ENCODE data around the gene CFAP47.

CFAP47 gene

GRCh38 chrX:36357855-36358254, 438.3 kb downstream of the CFAP47 start:
- Histone ChIP-seq H3K27me3 (ENCODE audit: control insufficient read depth, insufficient read depth, low read length) (no peaks in the 10 kb centered on the region), H3K36me3 (ENCODE audit: control insufficient read depth, insufficient read depth, low read length) (no peaks in the 10 kb centered on the region), H3K9me3 (ENCODE audit: control insufficient read depth, insufficient read depth, low read length) (no peaks in the 10 kb centered on the region), H3K4me3 (ENCODE audit: low read length) (no peak overlapping the region), H3K4me1 (ENCODE audit: control insufficient read depth, insufficient read depth, low read length) (no peaks in the 10 kb centered on the region), H3K27ac (ENCODE audit: low read length) (no peak overlapping the region)
- no CpG with 5 or more reads among the region's 1 CpG for WGBS (ENCODE audit: insufficient coverage, insufficient read length)
- DNase-seq (ENCODE audit: low read depth, low spot score) = no peak

- H3K27me3 ChIP-seq (ENCODE audit: control insufficient read depth, insufficient read depth, low read length) = no peaks in the 10 kb centered on the region
- H3K4me1 ChIP-seq (ENCODE audit: control insufficient read depth, insufficient read depth, low read length) = no peaks in the 10 kb centered on the region
- H3K9me3 ChIP-seq (ENCODE audit: control insufficient read depth, insufficient read depth, low read length) = no peaks in the 10 kb centered on the region
- no peak overlapping the region for H3K27ac ChIP-seq (ENCODE audit: low read length)
- DNase-seq (ENCODE audit: low read depth, low spot score) = no peak
- H3K4me3 ChIP-seq (ENCODE audit: low read length) = no peak overlapping the region
- H3K36me3 ChIP-seq (ENCODE audit: control insufficient read depth, insufficient read depth, low read length) = no peaks in the 10 kb centered on the region
- WGBS (ENCODE audit: insufficient coverage, insufficient read length) = no CpG with 5 or more reads among the region's 1 CpG
These were observed 444.7 kb downstream of the CFAP47 start for GRCh38 chrX:36364262-36364661.

GRCh38 chrX:36383495-36383894, 464.0 kb downstream of the CFAP47 start:
- no peaks in the 10 kb centered on the region for H3K27me3 ChIP-seq (ENCODE audit: control insufficient read depth, insufficient read depth, low read length)
- no peaks in the 10 kb centered on the region for H3K4me1 ChIP-seq (ENCODE audit: control insufficient read depth, insufficient read depth, low read length)
- no peak for DNase-seq (ENCODE audit: low read depth, low spot score)
- H3K4me3 ChIP-seq (ENCODE audit: low read length) = no peak overlapping the region
- H3K27ac ChIP-seq (ENCODE audit: low read length) = no peak overlapping the region
- H3K36me3 ChIP-seq (ENCODE audit: control insufficient read depth, insufficient read depth, low read length) = no peaks in the 10 kb centered on the region
- no peaks in the 10 kb centered on the region for H3K9me3 ChIP-seq (ENCODE audit: control insufficient read depth, insufficient read depth, low read length)
- WGBS (ENCODE audit: insufficient coverage, insufficient read length) = no CpG with 5 or more reads among the region's 4 CpGs

GRCh38 chrX:36388901-36389300, 469.4 kb downstream of the CFAP47 start:
- Histone ChIP-seq H3K27me3 (ENCODE audit: control insufficient read depth, insufficient read depth, low read length) (no peaks in the 10 kb centered on the region), H3K4me3 (ENCODE audit: low read length) (no peak overlapping the region), H3K9me3 (ENCODE audit: control insufficient read depth, insufficient read depth, low read length) (no peaks in the 10 kb centered on the region), H3K36me3 (ENCODE audit: control insufficient read depth, insufficient read depth, low read length) (no peaks in the 10 kb centered on the region), H3K4me1 (ENCODE audit: control insufficient read depth, insufficient read depth, low read length) (no peaks in the 10 kb centered on the region), H3K27ac (ENCODE audit: low read length) (no peak overlapping the region)
- no peak for DNase-seq (ENCODE audit: low read depth, low spot score)
- no CpG with 5 or more reads among the region's 4 CpGs for WGBS (ENCODE audit: insufficient coverage, insufficient read length)

- DNase-seq (ENCODE audit: low read depth, low spot score) = no peak
- no peaks in the 10 kb centered on the region for H3K27me3 ChIP-seq (ENCODE audit: control insufficient read depth, insufficient read depth, low read length)
- no peak overlapping the region for H3K27ac ChIP-seq (ENCODE audit: low read length)
- H3K4me1 ChIP-seq (ENCODE audit: control insufficient read depth, insufficient read depth, low read length) = no peaks in the 10 kb centered on the region
- no peak overlapping the region for H3K4me3 ChIP-seq (ENCODE audit: low read length)
- no CpG with 5 or more reads among the region's 3 CpGs for WGBS (ENCODE audit: insufficient coverage, insufficient read length)
- H3K9me3 ChIP-seq (ENCODE audit: control insufficient read depth, insufficient read depth, low read length) = no peaks in the 10 kb centered on the region
- no peaks in the 10 kb centered on the region for H3K36me3 ChIP-seq (ENCODE audit: control insufficient read depth, insufficient read depth, low read length)
These were observed 482.2 kb downstream of the CFAP47 start for GRCh38 chrX:36401774-36402173.

- Histone ChIP-seq H3K27ac (ENCODE audit: low read length) (no peak overlapping the region), H3K27me3 (ENCODE audit: control insufficient read depth, insufficient read depth, low read length) (no peaks in the 10 kb centered on the region), H3K4me1 (ENCODE audit: control insufficient read depth, insufficient read depth, low read length) (no peaks in the 10 kb centered on the region), H3K36me3 (ENCODE audit: control insufficient read depth, insufficient read depth, low read length) (no peaks in the 10 kb centered on the region), H3K9me3 (ENCODE audit: control insufficient read depth, insufficient read depth, low read length) (no peaks in the 10 kb centered on the region), H3K4me3 (ENCODE audit: low read length) (no peak overlapping the region)
- no peak for DNase-seq (ENCODE audit: low read depth, low spot score)
- no CpG with 5 or more reads among the region's 8 CpGs for WGBS (ENCODE audit: insufficient coverage, insufficient read length)
These were observed 488.3 kb downstream of the CFAP47 start for GRCh38 chrX:36407836-36408235.

GRCh38 chrX:36414056-36414455, 494.5 kb downstream of the CFAP47 start:
- no peak for DNase-seq (ENCODE audit: low read depth, low spot score)
- Histone ChIP-seq H3K9me3 (ENCODE audit: control insufficient read depth, insufficient read depth, low read length) (no peaks in the 10 kb centered on the region), H3K27ac (ENCODE audit: low read length) (no peak overlapping the region), H3K27me3 (ENCODE audit: control insufficient read depth, insufficient read depth, low read length) (no peaks in the 10 kb centered on the region), H3K4me1 (ENCODE audit: control insufficient read depth, insufficient read depth, low read length) (no peaks in the 10 kb centered on the region), H3K4me3 (ENCODE audit: low read length) (no peak overlapping the region), H3K36me3 (ENCODE audit: control insufficient read depth, insufficient read depth, low read length) (no peaks in the 10 kb centered on the region)
- WGBS (ENCODE audit: insufficient coverage, insufficient read length) = no CpG with 5 or more reads among the region's 2 CpGs

- no peaks in the 10 kb centered on the region for H3K9me3 ChIP-seq (ENCODE audit: control insufficient read depth, insufficient read depth, low read length)
- DNase-seq (ENCODE audit: low read depth, low spot score) = no peak
- no peaks in the 10 kb centered on the region for H3K36me3 ChIP-seq (ENCODE audit: control insufficient read depth, insufficient read depth, low read length)
- WGBS (ENCODE audit: insufficient coverage, insufficient read length) = no CpG with 5 or more reads among the region's 1 CpG
- H3K4me1 ChIP-seq (ENCODE audit: control insufficient read depth, insufficient read depth, low read length) = no peaks in the 10 kb centered on the region
- no peaks in the 10 kb centered on the region for H3K27me3 ChIP-seq (ENCODE audit: control insufficient read depth, insufficient read depth, low read length)
- no peak overlapping the region for H3K4me3 ChIP-seq (ENCODE audit: low read length)
- no peak overlapping the region for H3K27ac ChIP-seq (ENCODE audit: low read length)
These were observed 502.8 kb downstream of the CFAP47 start for GRCh38 chrX:36422368-36422767.

GRCh38 chrX:36431819-36432218, 512.3 kb downstream of the CFAP47 start:
- Histone ChIP-seq H3K27ac (ENCODE audit: low read length) (no peak overlapping the region), H3K36me3 (ENCODE audit: control insufficient read depth, insufficient read depth, low read length) (no peaks in the 10 kb centered on the region), H3K4me3 (ENCODE audit: low read length) (no peak overlapping the region), H3K4me1 (ENCODE audit: control insufficient read depth, insufficient read depth, low read length) (no peaks in the 10 kb centered on the region), H3K9me3 (ENCODE audit: control insufficient read depth, insufficient read depth, low read length) (no peaks in the 10 kb centered on the region), H3K27me3 (ENCODE audit: control insufficient read depth, insufficient read depth, low read length) (no peaks in the 10 kb centered on the region)
- DNase-seq (ENCODE audit: low read depth, low spot score) = no peak
- no CpG with 5 or more reads among the region's 3 CpGs for WGBS (ENCODE audit: insufficient coverage, insufficient read length)

GRCh38 chrX:36434522-36434921, 515.0 kb downstream of the CFAP47 start:
- Histone ChIP-seq H3K4me3 (ENCODE audit: low read length) (no peak overlapping the region), H3K27ac (ENCODE audit: low read length) (no peak overlapping the region), H3K9me3 (ENCODE audit: control insufficient read depth, insufficient read depth, low read length) (no peaks in the 10 kb centered on the region), H3K36me3 (ENCODE audit: control insufficient read depth, insufficient read depth, low read length) (no peaks in the 10 kb centered on the region), H3K4me1 (ENCODE audit: control insufficient read depth, insufficient read depth, low read length) (no peaks in the 10 kb centered on the region), H3K27me3 (ENCODE audit: control insufficient read depth, insufficient read depth, low read length) (no peaks in the 10 kb centered on the region)
- no peak for DNase-seq (ENCODE audit: low read depth, low spot score)
- no CpG with 5 or more reads among the region's 1 CpG for WGBS (ENCODE audit: insufficient coverage, insufficient read length)
